Thymus (tissue), 11 donors: ENCODE measurements around the gene METTL27. TPM values are rescaled to one million over a fixed set of nuclear protein-coding genes. Genes with fewer than 3 reads are reported as not detected.
"Not testable (repeated sequence)": the region's sequence is repeated elsewhere in the genome, so short reads cannot be mapped to it uniquely, and the experiment has no call there.

ENCODE experiments used
- DNase-seq, 9 donors: peaks; one replicate each; pipeline ENCODE4 v3.0.0-alpha.2; 2013; ENCODE audit warnings: low spot score in 9 of 9, low read depth in 6 of 9, missing footprints in 1 of 9
- H3K27ac ChIP-seq, 2 donors: one replicate each; pipeline ENCODE4 v1.5.1; 2013; ENCODE audit warnings: control low read depth in 1 of 2, low read depth in 1 of 2, low read length in 1 of 2, mild to moderate bottlenecking in 1 of 2, moderate library complexity in 1 of 2
- H3K27me3 ChIP-seq, 2 donors: one replicate each; pipeline ENCODE4 v1.5.1; 2013; ENCODE audit warnings: low read length in 1 of 2; ENCODE audit not compliant: control insufficient read depth in 2 of 2, insufficient read depth in 1 of 2
- H3K36me3 ChIP-seq, 2 donors: one replicate each; pipeline ENCODE4 v1.5.1; 2013; ENCODE audit warnings: low read length in 1 of 2, mild to moderate bottlenecking in 1 of 2, moderate library complexity in 1 of 2; ENCODE audit not compliant: control insufficient read depth in 2 of 2, insufficient read depth in 2 of 2
- H3K4me1 ChIP-seq, 2 donors: one replicate each; pipeline ENCODE4 v1.5.1; 2013; ENCODE audit warnings: low read length in 2 of 2; ENCODE audit not compliant: control insufficient read depth in 2 of 2, insufficient read depth in 2 of 2
- H3K4me3 ChIP-seq, 2 donors: one replicate each; pipeline ENCODE4 v1.5.1; 2013; ENCODE audit warnings: low read length in 2 of 2, control low read depth in 1 of 2, mild to moderate bottlenecking in 1 of 2
- H3K9me3 ChIP-seq, 2 donors: one replicate each; pipeline ENCODE4 v1.5.1; 2013; ENCODE audit warnings: low read length in 1 of 2, mild to moderate bottlenecking in 1 of 2; ENCODE audit not compliant: control insufficient read depth in 2 of 2, insufficient read depth in 1 of 2
- WGBS: extraction: QIAGEN DNeasy Blood & Tissue Kit; methylation state at CpG from one replicate; pipeline ENCODE4 v1.1.7; 2013; 5-methylcytosine and 5-hydroxymethylcytosine counted together
- polyA plus RNA-seq: library from polyadenylated mRNA; stranded (reverse); fragments of 200-250 nt; gene quantifications from one replicate; pipeline ENCODE4 v1.2.3, GENCODE V29; 2013
- total RNA-seq: library from RNA; stranded (reverse); fragments of 120-200 nt; gene quantifications from one replicate; pipeline ENCODE4 v1.2.4, GENCODE V29; 2013
- donor health status: healthy.

Gene METTL27
- total and polyA plus RNA-seq, 2 donors, result 1.3 to 2.2 TPM

DNA sequence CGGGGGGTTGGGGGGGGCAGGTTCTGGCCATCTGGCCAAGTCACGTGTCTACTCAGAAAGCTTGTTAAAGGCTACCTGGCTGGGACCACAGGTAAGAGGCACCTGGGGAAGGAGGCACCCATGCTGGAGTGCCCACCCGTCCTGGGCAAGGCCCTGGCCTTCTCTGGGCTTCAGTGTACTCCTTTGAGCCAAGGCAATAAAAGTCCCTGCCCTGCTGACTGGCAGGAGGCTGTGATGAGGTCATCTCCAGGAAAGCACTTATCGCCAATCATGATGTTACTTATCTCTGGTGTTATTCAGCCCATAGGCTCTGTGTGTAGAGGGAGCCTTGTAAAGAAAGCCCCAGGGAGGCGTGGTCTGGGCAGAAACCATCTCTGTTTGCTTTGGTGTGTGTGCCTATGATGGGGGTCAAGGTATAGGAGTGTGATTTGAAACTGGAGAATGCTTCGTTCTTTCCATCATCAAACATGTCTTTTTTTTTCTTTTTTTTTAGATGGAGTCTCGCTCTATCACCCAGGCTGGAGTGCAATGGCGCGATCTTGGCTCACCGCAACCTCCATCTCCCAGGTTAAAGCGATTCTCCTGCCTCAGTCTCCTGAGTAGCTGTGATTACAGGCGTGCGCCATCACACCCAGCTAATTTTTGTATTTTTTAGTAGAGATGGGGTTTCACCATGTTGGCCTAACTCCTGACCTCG is 14.1 kb downstream of the METTL27 start:
- Histone ChIP-seq H3K4me1 (peaks cover 15 to 16% of the 10 kb centered on the region in 2 donors), H3K4me3 (no peak overlapping the region), H3K27ac (no peak overlapping the region), H3K27me3 (peaks cover 2 to 35% of the 10 kb centered on the region in 2 donors), H3K36me3 (no peaks in the 10 kb centered on the region), H3K9me3 (no peaks in the 10 kb centered on the region)
- WGBS, result 69% methylated on average over 14 of the region's 14 CpGs
- no peak for DNase-seq

DNA sequence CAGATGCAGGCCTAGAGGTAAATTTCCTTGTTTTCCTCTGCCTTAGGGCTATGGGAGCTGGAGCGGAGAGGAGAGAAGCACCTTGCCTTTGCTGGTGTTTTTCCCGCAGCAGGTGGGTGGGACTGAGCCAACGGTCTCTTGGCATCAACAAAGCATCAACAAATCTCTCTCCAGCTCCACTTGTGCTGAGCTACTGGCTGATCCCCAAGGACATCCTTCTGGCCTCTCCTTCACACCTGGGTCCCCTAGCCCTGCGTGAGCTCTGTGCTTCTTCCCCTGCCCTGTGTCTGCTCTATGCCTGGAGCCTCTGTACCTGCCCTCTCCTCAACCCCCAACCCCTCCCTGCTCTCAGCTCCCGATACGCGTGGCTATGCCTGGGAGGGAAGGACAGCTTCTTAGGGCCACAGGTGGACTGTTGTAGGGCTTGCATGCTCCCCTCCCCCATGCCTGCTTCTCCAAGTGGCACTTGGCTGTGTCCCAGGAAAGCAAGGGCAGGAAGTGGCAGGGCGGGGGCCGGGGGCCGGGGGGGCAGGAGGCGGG is 14.7 kb downstream of the METTL27 start:
- H3K9me3 ChIP-seq, result no peaks in the 10 kb centered on the region
- H3K27me3 ChIP-seq, result peaks cover 2 to 35% of the 10 kb centered on the region in 2 donors
- no peak overlapping the region for H3K27ac ChIP-seq
- H3K4me3 ChIP-seq, result no peak overlapping the region
- DNase-seq, result peak in 1 of 9 donors; percentile 25
- no peaks in the 10 kb centered on the region for H3K36me3 ChIP-seq
- 13% methylated on average over 11 of the region's 11 CpGs for whole genome bisulfite sequencing
- peaks cover 15 to 16% of the 10 kb centered on the region in 2 donors for H3K4me1 ChIP-seq

DNA sequence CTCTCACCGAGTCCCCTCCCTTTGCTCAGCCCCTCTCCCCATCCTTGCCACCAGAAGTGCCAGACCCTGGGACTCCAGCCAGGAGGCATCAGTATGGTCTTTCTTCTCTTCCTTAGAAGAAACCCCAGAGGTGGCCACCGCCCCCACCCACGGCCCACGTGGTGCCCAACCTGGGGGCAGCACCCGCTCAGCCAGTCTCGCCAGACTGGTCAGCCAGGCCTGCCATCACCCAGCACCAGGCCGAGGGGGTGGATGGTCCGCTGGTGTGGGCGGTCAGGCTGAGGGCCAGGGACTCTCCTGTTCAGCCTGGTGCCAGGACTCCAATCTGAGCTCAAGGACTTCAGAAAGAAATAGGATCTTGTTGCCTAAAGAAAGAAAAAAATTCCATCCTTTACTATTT is 17.3 kb downstream of the METTL27 start:
- WGBS, result 94% methylated on average over 9 of the region's 9 CpGs
- Histone ChIP-seq H3K27me3 (peaks cover 0 to 26% of the 10 kb centered on the region in 2 donors), H3K9me3 (no peaks in the 10 kb centered on the region), H3K4me3 (no peak overlapping the region), H3K4me1 (peaks cover 15 to 16% of the 10 kb centered on the region in 2 donors), H3K36me3 (no peaks in the 10 kb centered on the region), H3K27ac (no peak overlapping the region)
- no peak for DNase-seq

DNA sequence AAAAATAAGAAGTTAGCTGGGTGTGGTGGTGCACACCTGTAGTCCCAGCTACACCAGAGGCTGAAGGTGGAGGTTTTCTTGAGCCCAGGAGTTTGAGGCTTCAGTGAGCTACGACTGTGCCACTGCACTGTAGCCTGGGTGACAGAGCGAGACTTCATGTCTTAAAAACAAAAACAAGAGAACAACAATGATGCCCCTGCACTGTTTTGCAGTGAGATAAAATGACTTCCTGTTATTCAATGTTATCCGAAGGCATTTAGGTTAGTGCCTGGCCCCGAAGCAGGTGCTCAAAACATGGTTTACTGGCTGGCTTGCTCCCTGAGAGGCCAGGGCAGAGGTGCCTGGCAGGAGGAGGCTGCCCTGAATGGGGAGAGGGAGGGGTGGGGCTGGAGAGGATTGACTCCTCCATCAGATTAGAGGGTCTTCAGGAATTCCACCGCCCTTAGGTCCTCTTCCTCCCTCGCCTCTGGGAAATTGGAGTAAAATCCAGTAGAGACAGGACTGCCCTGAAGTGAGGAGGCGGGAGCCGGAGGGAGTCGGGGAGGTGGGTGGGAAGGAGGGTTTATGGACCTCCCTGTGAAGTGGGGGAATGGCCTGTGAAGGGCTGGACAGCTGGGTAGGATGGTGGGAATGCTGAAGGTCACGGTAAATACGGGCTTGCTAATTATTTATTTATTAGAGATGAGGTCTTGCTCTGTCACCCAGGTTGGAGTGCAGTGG is 18.3 kb downstream of the METTL27 start:
- no peak overlapping the region for H3K4me3 ChIP-seq
- H3K27ac ChIP-seq, result no peak overlapping the region
- DNase-seq, result no peak

DNA sequence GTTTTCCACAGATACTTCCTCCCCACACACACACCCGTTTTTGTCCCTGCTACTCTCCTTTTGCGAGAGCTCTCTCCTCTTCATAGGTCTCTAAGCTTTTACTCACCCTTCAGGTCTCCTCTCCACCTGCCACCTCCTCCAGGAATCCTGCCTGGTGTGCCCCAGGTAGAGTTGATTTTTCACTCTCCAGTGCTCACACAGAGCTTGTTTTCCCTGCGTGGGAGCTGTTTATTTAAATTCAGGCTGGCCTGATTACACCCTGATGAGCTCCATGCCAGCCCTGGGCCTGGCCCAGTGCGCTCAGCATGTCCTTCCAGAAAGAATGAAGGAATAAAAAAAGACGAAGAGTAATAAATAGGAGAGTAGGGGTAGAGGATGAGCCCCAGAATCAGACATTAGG is 19.1 kb downstream of the METTL27 start:
- no peak overlapping the region for H3K27ac ChIP-seq
- no peaks in the 10 kb centered on the region for H3K36me3 ChIP-seq
- DNase-seq, result no peak
- peaks cover 8 to 14% of the 10 kb centered on the region in 2 donors for H3K4me1 ChIP-seq
- peaks cover 0 to 26% of the 10 kb centered on the region in 2 donors for H3K27me3 ChIP-seq
- H3K9me3 ChIP-seq, result no peaks in the 10 kb centered on the region
- WGBS, result 97% methylated on average over 5 of the region's 5 CpGs
- no peak overlapping the region for H3K4me3 ChIP-seq

More for the DNA sequence above, 18.3 kb downstream of the METTL27 start:
- H3K4me1 ChIP-seq, result peaks cover 14 to 15% of the 10 kb centered on the region in 2 donors
- 94% methylated on average over 11 of the region's 11 CpGs for WGBS
- H3K9me3 ChIP-seq, result no peaks in the 10 kb centered on the region
- H3K27me3 ChIP-seq, result peaks cover 0 to 26% of the 10 kb centered on the region in 2 donors
- no peaks in the 10 kb centered on the region for H3K36me3 ChIP-seq

DNA sequence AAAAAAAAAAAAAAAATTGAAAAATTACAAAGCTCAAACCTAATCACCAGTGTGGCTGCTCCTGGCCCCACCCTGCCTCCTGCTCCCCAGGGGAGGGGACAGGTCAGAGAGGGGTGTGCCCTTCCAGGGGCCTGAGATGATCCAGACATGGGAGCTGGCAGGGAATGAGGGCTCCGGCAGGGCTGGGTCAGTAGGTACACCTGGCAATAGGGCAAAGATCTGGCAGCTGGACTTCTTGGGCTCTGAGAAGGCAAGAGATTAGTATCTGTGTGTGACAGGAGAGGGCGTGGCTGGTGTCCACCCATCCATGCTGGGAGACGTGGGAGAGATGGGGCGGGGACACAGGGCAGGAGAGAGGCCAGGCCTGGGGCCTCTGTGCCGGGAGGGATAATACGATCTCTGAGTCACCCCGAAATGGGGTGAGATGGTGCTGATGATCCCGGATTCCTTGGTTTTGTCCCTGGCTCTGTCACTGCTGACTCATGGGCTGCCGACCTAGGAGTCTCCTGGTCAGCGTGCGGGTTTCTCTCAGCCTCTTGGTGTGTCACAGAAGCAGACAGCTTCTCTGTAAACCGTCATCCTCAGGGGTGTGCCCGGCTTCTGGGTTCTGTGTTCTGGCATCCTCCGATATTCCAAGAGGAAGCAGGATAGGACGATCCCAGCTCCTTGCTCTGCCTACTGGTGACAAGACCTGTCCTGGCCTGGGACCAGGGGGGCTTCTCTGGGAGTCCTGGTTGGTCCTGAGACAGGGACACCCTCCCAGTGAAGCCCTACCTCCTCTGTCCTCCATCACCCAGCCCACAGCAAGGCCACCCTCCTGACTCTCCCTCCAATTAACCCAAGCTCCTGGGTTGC is 19.8 kb downstream of the METTL27 start:
- no peak for DNase-seq
- H3K27ac ChIP-seq, result no peak overlapping the region
- WGBS, result 92% methylated on average over 15 of the region's 15 CpGs
- H3K27me3 ChIP-seq, result peaks cover 0 to 21% of the 10 kb centered on the region in 2 donors
- no peaks in the 10 kb centered on the region for H3K9me3 ChIP-seq
- no peak overlapping the region for H3K4me3 ChIP-seq
- no peaks in the 10 kb centered on the region for H3K36me3 ChIP-seq
- peaks cover 2 to 8% of the 10 kb centered on the region in 2 donors for H3K4me1 ChIP-seq

DNA sequence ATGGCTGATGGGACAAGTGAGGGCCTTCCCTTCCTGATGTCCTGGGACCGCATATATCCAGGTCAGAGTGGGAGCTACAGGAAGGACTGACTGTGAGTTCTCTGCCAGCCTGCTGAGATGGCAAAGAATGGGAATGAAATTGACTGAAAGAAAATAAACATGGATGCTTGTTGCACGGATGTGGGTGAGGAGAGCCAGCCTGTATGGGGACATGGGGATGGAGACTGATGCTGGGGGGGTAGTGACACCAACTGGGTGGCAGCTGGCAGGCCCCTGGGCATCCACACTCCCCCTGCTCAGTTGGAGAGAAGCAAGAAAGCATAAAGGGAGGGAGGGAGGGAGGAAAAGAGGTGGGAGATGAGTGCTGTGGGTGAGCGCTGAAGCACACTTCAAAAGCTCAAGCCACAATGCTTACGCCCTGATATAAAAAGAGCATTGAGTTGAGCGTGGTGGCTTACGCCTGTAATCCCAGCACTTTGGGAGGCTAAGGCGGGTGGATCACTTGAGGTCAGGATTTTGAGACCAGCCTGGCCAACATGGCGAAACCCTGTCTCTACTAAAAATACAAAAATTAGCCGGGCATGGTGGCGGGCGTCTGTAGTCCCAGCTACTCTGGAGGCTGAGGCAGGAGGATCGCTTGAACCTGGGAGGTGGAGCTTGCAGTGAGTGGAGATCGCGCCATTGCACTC is 20.6 kb downstream of the METTL27 start:
- not testable (repeated sequence) for H3K27ac ChIP-seq, H3K36me3 ChIP-seq, H3K4me3 ChIP-seq, H3K4me1 ChIP-seq, DNase-seq, H3K9me3 ChIP-seq
- WGBS, result 84% methylated on average over 14 of the region's 14 CpGs
- H3K27me3 ChIP-seq, result peaks cover 0 to 13% of the 10 kb centered on the region in 2 donors

DNA sequence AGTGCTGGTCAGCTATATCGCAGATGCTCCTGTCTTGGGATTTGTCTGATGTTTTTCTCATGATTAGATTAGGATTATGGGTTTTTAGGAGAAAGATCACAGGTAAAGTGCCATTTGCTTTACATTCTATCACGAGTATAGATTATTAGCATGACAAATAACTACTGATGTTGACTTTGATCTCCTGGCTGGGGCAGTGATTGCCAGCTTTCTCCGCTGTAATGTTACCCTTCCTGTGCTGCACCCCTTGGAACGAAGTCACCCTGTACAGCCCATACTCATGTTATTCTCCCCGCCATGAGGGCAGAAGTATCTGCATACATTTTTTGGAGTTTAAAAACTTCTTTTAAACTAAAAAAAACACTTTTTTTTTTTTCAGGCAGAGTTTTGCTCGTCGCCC is 22.3 kb downstream of the METTL27 start:
- no peaks in the 10 kb centered on the region for H3K9me3 ChIP-seq
- no peaks in the 10 kb centered on the region for H3K36me3 ChIP-seq
- H3K4me1 ChIP-seq, result no peaks in the 10 kb centered on the region
- peaks cover 0 to 3% of the 10 kb centered on the region in 2 donors for H3K27me3 ChIP-seq
- DNase-seq, result no peak
- H3K4me3 ChIP-seq, result no peak overlapping the region
- WGBS, result 95% methylated on average over 7 of the region's 7 CpGs
- no peak overlapping the region for H3K27ac ChIP-seq
